ENCODE measurements around the gene TGFBR1. TPM values are rescaled to one million over a fixed set of nuclear protein-coding genes. Genes with fewer than 3 reads are reported as not detected.

Gene TGFBR1
- total RNA-seq, 1 experiment from 2014 or later = 9.5 TPM

GRCh38 chr9:99129091-99129490 is 24.2 kb downstream of the TGFBR1 start:
- Histone ChIP-seq H3K79me2 (ENCODE audit: low read length) (0 out of 2 replicates have a peak, but pooled peaks cover 17% of the 10 kb centered on the region), H4K20me1 (ENCODE audit: low read length) (peaks cover 4% of the 10 kb centered on the region; the same call in 1 of the 2 replicates), H3F3A (ENCODE audit: low read length, unreplicated experiment) (peaks cover 6% of the 10 kb centered on the region), H3K4me2 (ENCODE audit: low read length) (no peak overlapping the region), H3K27ac (ENCODE audit: low read length) (no peak overlapping the region), H3K27me3 (ENCODE audit: low read length) (no peaks in the 10 kb centered on the region), H2AFZ (ENCODE audit: low read length) (no peak overlapping the region), H3K36me3 (ENCODE audit: low read depth, low read length) (no peaks in the 10 kb centered on the region), H3K9me3 (ENCODE audit: low read length) (no peaks in the 10 kb centered on the region), H3K9ac (ENCODE audit: low read length) (no peak overlapping the region), H3K9me2 (replicated peaks; ENCODE audit: low read length) (no peaks in the 10 kb centered on the region), H3K4me3 (ENCODE audit: low read length) (no peak overlapping the region), H3K4me1 (ENCODE audit: insufficient read depth, low read length) (peaks cover 26% of the 10 kb centered on the region)
- no TSS peak for BruUV-seq (replicated peaks)
- CTCF ChIA-PET = no interaction called here
- ATAC-seq (no peak), DNase-seq (no peak)
- TF ChIP-seq EZH2phosphoT487 (IDR thresholded peaks at IDR 0.05; ENCODE audit: borderline replicate concordance, low read length) (no peak), EZH2 (IDR thresholded peaks at IDR 0.05; ENCODE audit: low read length, unreplicated experiment) (no peak), CTCF (conservative IDR thresholded peaks at IDR 0.05; ENCODE audit: low read depth, low read length) (no peak)
- intact Hi-C loops (cut with micrococcal nuclease) = no loop called here
- POLR2A ChIA-PET (ENCODE audit: unreplicated experiment) = no interaction called here

- H3K4me3 ChIP-seq (ENCODE audit: low read length) = no peak overlapping the region
- no peak overlapping the region for H3K4me2 ChIP-seq (ENCODE audit: low read length)
- ATAC-seq (no peak), DNase-seq (no peak)
- no peaks in the 10 kb centered on the region for H3K9me2 ChIP-seq (replicated peaks; ENCODE audit: low read length)
- H3K79me2 ChIP-seq (ENCODE audit: low read length) = 0 out of 2 replicates have a peak, but pooled peaks cover 11% of the 10 kb centered on the region
- H3K9ac ChIP-seq (ENCODE audit: low read length) = no peak overlapping the region
- H4K20me1 ChIP-seq (ENCODE audit: low read length) = peaks cover 4% of the 10 kb centered on the region; the same call in 1 of the 2 replicates
- POLR2A ChIA-PET (ENCODE audit: unreplicated experiment) = no interaction called here
- H3K9me3 ChIP-seq (ENCODE audit: low read length) = no peaks in the 10 kb centered on the region
- no peak overlapping the region for H2AFZ ChIP-seq (ENCODE audit: low read length)
- peaks cover 26% of the 10 kb centered on the region for H3K4me1 ChIP-seq (ENCODE audit: insufficient read depth, low read length)
- CTCF ChIA-PET = no interaction called here
- intact Hi-C loops (cut with micrococcal nuclease) = no loop called here
- H3K36me3 ChIP-seq (ENCODE audit: low read depth, low read length) = no peaks in the 10 kb centered on the region
- H3K27me3 ChIP-seq (ENCODE audit: low read length) = no peaks in the 10 kb centered on the region
- peaks cover 6% of the 10 kb centered on the region for H3F3A ChIP-seq (ENCODE audit: low read length, unreplicated experiment)
- no peak for TF ChIP-seq EZH2 (IDR thresholded peaks at IDR 0.05; ENCODE audit: low read length, unreplicated experiment)
- no peak for TF ChIP-seq EZH2phosphoT487 (IDR thresholded peaks at IDR 0.05; ENCODE audit: borderline replicate concordance, low read length)
- TF ChIP-seq CTCF (conservative IDR thresholded peaks at IDR 0.05; ENCODE audit: low read depth, low read length) = no peak
- no peak overlapping the region for H3K27ac ChIP-seq (ENCODE audit: low read length)
- no TSS peak for BruUV-seq (replicated peaks)
These were observed 25.2 kb downstream of the TGFBR1 start for GRCh38 chr9:99130069-99130468.

- CTCF ChIA-PET = no interaction called here
- H2AFZ ChIP-seq (ENCODE audit: low read length) = no peak overlapping the region
- no TSS peak for BruUV-seq (replicated peaks)
These were observed 28.2 kb downstream of the TGFBR1 start for GRCh38 chr9:99133145-99133544.

More at GRCh38 chr9:99133145-99133544, 28.2 kb downstream of the TGFBR1 start:
- ATAC-seq (no peak), DNase-seq (no peak)
- TF ChIP-seq EZH2 (IDR thresholded peaks at IDR 0.05; ENCODE audit: low read length, unreplicated experiment) = no peak
- no peak for TF ChIP-seq EZH2phosphoT487 (IDR thresholded peaks at IDR 0.05; ENCODE audit: borderline replicate concordance, low read length)
- TF ChIP-seq CTCF (conservative IDR thresholded peaks at IDR 0.05; ENCODE audit: low read depth, low read length) = no peak
- Histone ChIP-seq H3K27me3 (ENCODE audit: low read length) (no peaks in the 10 kb centered on the region), H3K9me2 (replicated peaks; ENCODE audit: low read length) (no peaks in the 10 kb centered on the region), H3F3A (ENCODE audit: low read length, unreplicated experiment) (no peaks in the 10 kb centered on the region), H3K4me2 (ENCODE audit: low read length) (no peak overlapping the region), H3K9ac (ENCODE audit: low read length) (no peak overlapping the region), H3K4me1 (ENCODE audit: insufficient read depth, low read length) (0 out of 2 replicates have a peak, but pooled peaks cover under 1% of the 10 kb centered on the region), H3K27ac (ENCODE audit: low read length) (no peak overlapping the region), H4K20me1 (ENCODE audit: low read length) (no peaks in the 10 kb centered on the region), H3K4me3 (ENCODE audit: low read length) (no peak overlapping the region), H3K9me3 (ENCODE audit: low read length) (no peaks in the 10 kb centered on the region), H3K79me2 (ENCODE audit: low read length) (no peaks in the 10 kb centered on the region), H3K36me3 (ENCODE audit: low read depth, low read length) (no peaks in the 10 kb centered on the region)
- intact Hi-C loops (cut with micrococcal nuclease) = no loop called here
- POLR2A ChIA-PET (ENCODE audit: unreplicated experiment) = no interaction called here
